IgD-negative memory B cell (primary cell): ENCODE data around the gene STYXL2. TPM values are rescaled to one million over a fixed set of nuclear protein-coding genes. Genes with fewer than 3 reads are reported as not detected.

Experiments used
- H3K27ac Mint-ChIP-seq, 3 donors: one replicate each; pipeline ENCODE4 v1.8.0; 2020 to 2022; ENCODE audit warnings: mild to moderate bottlenecking in 3 of 3, mixed read lengths in 3 of 3, moderate library complexity in 1 of 3
- H3K27me3 Mint-ChIP-seq: one replicate; pipeline ENCODE4 v1.8.0; 2021; ENCODE audit warnings: mixed read lengths
- H3K36me3 Mint-ChIP-seq: one replicate; pipeline ENCODE4 v1.8.0; 2020; ENCODE audit warnings: mild to moderate bottlenecking, mixed read lengths
- H3K4me1 Mint-ChIP-seq, 3 donors: one replicate each; pipeline ENCODE4 v1.8.0; 2020 to 2022; ENCODE audit warnings: mixed read lengths in 3 of 3, mild to moderate bottlenecking in 1 of 3
- H3K4me3 Mint-ChIP-seq, 4 donors: one replicate each; pipeline ENCODE4 v1.8.0; 2020 to 2022; ENCODE audit warnings: mild to moderate bottlenecking in 4 of 4, mixed read lengths in 4 of 4, moderate library complexity in 3 of 4
- H3K9me3 Mint-ChIP-seq, 3 donors: one replicate each; pipeline ENCODE4 v1.8.0; 2020 to 2021; ENCODE audit warnings: mixed read lengths in 3 of 3, mild to moderate bottlenecking in 1 of 3
- polyA plus RNA-seq: library from polyadenylated mRNA; unstranded; fragments of 300-500 nt; fragmentation: Illumina TruSeq; gene quantifications from one replicate; pipeline ENCODE4 v1.2.3, GENCODE V29; 2021

STYXL2 gene
- polyA plus RNA-seq, 1 donor from 2014 or later: not detected

DNA sequence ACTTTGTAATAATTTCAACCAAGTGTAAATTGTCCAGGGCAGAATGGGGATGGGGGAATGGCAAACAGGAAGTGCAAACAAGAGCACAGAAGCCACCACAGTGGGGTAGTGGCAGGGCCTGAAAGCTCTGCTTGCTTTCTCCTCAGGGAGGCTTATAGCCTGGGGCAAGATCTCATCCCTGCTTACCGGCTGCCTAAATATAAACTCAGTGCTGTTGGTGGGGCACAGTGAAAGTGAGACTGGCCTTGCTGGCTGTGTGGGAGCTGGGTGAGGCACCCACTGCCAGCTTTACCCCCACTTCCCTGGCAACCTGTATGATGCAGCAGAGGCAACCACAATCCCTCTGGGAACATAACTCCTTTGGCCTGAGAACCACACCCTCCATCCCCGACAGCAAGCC is 15.2 kb downstream of the STYXL2 start:
- H3K4me1 Mint-ChIP-seq: peaks cover 18 to 35% (median 23%) of the 10 kb centered on the region in 3 donors

DNA sequence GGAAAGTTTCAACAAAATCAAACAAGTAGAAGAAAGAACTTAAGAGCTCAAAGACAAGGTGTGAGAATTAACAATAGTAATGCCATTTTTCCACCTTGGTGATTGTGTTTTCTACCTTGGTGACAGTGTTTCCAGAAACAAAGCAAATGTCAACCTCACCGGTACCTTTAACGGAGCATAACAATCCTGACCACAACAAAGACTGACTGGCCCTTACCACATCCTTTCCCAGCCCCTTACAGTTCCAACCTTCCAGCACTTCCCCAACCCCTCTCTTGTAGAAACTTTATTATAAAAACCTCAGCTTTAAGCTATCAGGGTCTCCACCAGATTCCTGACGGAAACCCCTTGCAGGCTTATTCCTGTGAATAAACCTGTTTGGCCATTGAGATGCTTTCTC is 16.7 kb downstream of the STYXL2 start:
- Mint-ChIP-seq H3K36me3 (peaks cover 1% of the 10 kb centered on the region), H3K4me1 (peaks cover 12 to 33% (median 16%) of the 10 kb centered on the region in 3 donors), H3K4me3 (no peak overlapping the region), H3K27me3 (peaks cover 20% of the 10 kb centered on the region), H3K27ac (peak overlapping the region in 2 of 3 donors; percentile 1 to 18), H3K9me3 (peaks cover 0 to 13% (median 7%) of the 10 kb centered on the region in 3 donors)

More for the DNA sequence above, 15.2 kb downstream of the STYXL2 start:
- Mint-ChIP-seq H3K4me3 (no peak overlapping the region), H3K27ac (peak overlapping the region in 1 of 3 donors; percentile 83), H3K36me3 (peaks cover 1% of the 10 kb centered on the region), H3K9me3 (peaks cover 0 to 13% (median 7%) of the 10 kb centered on the region in 3 donors), H3K27me3 (peaks cover 27% of the 10 kb centered on the region)

DNA sequence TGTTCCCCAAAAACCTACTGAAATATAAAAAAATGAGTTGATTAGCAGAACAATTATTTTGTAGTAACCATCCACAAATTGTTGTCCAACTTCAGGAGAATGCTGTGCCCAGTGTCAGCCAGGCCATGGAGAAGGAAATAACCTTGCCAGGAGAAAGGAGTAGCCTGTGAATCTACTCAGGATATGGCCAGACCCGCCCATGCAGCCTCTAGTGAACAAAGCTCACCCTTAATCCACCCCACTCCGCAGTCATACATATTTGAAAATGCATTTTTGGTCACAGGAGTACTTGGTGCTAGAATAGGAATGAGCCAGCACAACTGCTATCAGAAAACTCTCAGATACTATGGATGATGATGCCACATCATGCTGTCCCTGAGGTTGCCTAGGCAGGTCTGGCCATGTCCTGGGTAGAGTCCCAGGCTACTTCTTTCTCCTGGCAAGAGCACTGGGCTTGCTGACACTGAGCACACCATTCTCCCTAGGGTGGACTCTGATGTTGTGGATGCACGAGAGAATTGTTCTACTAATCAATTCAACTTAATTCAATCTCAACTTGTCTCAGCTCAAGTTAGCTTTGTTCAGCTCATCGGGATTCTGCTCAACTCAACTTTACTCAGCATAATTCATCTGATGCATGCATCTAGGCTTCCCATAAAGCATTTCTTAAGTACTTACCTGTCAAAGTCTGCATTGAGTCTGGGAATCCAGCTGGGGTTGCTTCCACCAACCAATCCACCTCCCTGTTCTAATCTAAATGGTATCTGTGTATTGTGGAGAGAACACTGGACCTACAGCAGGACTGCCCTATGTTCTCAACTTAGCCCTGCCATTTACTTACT is 18.2 kb downstream of the STYXL2 start:
- H3K27me3 Mint-ChIP-seq: peaks cover 19% of the 10 kb centered on the region
- H3K4me1 Mint-ChIP-seq: peaks cover 9 to 29% (median 15%) of the 10 kb centered on the region in 3 donors
- no peak overlapping the region for H3K4me3 Mint-ChIP-seq
- H3K9me3 Mint-ChIP-seq: peaks cover 0 to 13% (median 7%) of the 10 kb centered on the region in 3 donors
- peaks cover 3% of the 10 kb centered on the region for H3K36me3 Mint-ChIP-seq
- H3K27ac Mint-ChIP-seq: no peak overlapping the region

DNA sequence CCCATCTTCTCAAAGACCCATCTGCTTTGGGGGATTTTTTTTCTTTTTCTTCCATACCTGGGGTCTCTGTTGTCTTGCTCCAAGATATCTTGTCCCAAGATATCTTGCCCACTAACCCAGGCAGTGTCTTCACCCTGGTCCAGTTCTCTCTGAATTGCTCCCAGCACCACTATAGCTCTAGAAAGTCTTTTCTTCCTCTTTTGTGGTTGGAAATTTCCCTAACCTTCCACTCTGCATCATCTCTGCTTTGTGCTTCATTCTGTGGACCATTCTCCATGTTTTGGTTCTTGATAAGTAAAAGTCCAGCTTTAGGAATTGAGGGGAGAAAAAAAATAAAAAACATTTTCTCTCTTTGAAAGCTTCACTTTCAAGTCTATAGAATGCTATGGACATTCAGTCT is 20.9 kb downstream of the STYXL2 start:
- Mint-ChIP-seq H3K4me3 (no peak overlapping the region), H3K36me3 (peaks cover 1% of the 10 kb centered on the region), H3K27ac (no peak overlapping the region), H3K4me1 (peaks cover 9 to 18% (median 11%) of the 10 kb centered on the region in 3 donors), H3K9me3 (peaks cover 0 to 13% (median 7%) of the 10 kb centered on the region in 3 donors), H3K27me3 (peaks cover 19% of the 10 kb centered on the region)

DNA sequence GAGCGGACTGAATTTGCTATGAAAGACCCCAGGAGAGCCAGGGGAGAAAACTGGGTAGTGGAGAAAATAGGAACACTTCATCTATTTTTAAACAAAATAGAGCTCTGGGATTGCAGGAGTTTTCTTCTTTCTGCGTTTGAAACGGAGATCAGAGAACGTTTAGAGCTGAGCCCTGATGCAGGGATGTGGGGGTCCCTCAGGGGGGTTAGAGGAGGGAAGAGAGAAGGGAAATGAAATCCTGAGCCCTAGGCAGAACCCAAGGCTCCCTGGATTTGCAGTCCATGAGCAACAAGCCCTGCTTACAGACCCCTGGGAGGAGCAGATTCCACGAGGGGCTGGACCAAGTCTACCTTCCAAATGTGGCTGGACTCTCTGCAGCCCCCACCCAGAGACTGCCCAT is 21.8 kb downstream of the STYXL2 start:
- Mint-ChIP-seq H3K4me1 (peaks cover 5 to 12% (median 9%) of the 10 kb centered on the region in 3 donors), H3K27me3 (peaks cover 16% of the 10 kb centered on the region), H3K4me3 (no peak overlapping the region), H3K9me3 (peaks cover 0 to 5% (median 2%) of the 10 kb centered on the region in 3 donors), H3K36me3 (peaks cover 1% of the 10 kb centered on the region), H3K27ac (no peak overlapping the region)

DNA sequence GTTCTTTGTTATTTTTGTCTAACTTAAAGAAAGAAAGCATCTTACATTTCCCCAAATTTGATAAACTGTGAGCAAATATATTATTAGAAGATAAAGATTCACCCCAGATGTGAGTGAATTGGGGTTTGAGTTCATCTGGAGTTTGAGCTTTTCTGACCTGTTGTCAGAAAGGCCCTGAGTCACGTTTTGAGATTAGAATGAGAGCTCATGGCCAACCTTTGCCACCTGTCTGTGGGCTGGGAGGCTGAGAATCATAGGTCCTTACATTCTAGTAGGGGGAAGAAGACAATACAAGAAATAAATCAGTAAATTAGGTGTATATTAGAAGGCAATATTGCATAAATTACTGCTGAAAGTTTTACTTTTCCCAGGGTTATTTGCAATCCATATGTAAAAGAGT is 22.3 kb downstream of the STYXL2 start:
- H3K36me3 Mint-ChIP-seq: peaks cover 1% of the 10 kb centered on the region
- H3K27me3 Mint-ChIP-seq: peaks cover 20% of the 10 kb centered on the region
- peaks cover 3 to 9% (median 9%) of the 10 kb centered on the region in 3 donors for H3K4me1 Mint-ChIP-seq
- no peak overlapping the region for H3K4me3 Mint-ChIP-seq
- H3K27ac Mint-ChIP-seq: no peak overlapping the region
- H3K9me3 Mint-ChIP-seq: peaks cover 0 to 2% (median under 1%) of the 10 kb centered on the region in 3 donors

DNA sequence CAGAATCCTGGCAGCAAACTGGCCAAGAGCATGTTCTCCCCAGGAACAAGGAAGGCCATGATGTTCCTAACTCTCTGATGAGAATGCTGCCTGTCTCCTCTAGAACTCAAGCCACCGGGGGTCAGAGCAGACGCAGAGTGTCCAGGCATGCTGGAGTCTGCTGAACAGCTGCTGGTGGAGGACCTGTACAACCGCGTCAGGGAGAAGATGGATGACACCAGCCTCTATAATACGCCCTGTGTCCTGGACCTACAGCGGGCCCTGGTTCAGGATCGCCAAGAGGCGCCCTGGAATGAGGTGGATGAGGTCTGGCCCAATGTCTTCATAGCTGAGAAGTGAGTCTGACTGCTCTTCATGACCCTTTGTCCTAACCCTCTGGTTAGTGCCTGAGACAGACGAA is 23.4 kb downstream of the STYXL2 start:
- peaks cover 3 to 11% (median 9%) of the 10 kb centered on the region in 3 donors for H3K4me1 Mint-ChIP-seq
- H3K9me3 Mint-ChIP-seq: peaks cover 0 to 2% (median 0%) of the 10 kb centered on the region in 3 donors
- no peak overlapping the region for H3K27ac Mint-ChIP-seq
- peaks cover 1% of the 10 kb centered on the region for H3K36me3 Mint-ChIP-seq
- H3K27me3 Mint-ChIP-seq: peaks cover 26% of the 10 kb centered on the region
- no peak overlapping the region for H3K4me3 Mint-ChIP-seq

DNA sequence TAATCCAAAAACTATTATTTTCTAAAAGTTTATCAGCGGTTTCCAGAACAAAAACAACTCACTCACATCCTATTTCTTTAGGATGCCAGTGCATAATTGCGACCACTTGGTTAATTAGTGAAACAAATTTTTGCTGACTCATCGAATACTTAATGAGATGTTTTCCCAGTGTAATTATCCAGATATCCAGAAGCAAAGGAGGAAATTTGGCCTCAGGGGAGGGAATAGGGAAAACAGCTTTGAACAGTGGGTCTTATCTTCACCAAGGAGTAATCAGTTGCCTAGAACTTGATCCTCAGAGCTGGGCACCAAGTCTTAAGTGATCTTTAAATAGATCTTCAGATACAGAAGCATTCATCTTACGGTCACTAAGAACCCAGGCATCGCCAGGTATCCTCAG is 24.3 kb downstream of the STYXL2 start:
- Mint-ChIP-seq H3K27me3 (peaks cover 27% of the 10 kb centered on the region), H3K27ac (no peak overlapping the region), H3K36me3 (peaks cover 1% of the 10 kb centered on the region), H3K9me3 (peaks cover 0 to under 1% (median 0%) of the 10 kb centered on the region in 3 donors), H3K4me3 (no peak overlapping the region), H3K4me1 (peaks cover 3 to 11% (median 9%) of the 10 kb centered on the region in 3 donors)

DNA sequence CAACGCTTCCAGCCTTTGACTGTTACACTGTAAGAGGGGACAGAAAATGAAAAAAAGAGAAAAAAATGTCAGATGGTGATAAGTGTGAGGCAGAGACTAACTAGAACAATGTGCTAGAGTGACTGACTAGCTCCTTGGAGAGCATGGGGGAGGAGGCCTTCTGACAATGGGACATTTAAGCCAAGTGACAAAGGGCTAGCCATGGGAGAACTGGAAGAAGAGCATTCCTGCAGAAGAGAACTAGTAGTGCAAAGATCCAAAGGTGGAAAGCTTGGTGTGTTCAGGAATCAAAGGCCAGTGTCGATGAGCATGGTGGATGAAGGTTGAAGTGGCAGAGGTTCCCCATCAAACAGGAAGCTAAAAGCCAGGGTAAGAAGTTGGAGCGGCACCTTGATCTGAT is 25.8 kb downstream of the STYXL2 start:
- no peaks in the 10 kb centered on the region for H3K9me3 Mint-ChIP-seq
- no peak overlapping the region for H3K27ac Mint-ChIP-seq
- peaks cover 27% of the 10 kb centered on the region for H3K27me3 Mint-ChIP-seq
- no peak overlapping the region for H3K4me3 Mint-ChIP-seq
- peaks cover 2 to 8% (median 6%) of the 10 kb centered on the region in 3 donors for H3K4me1 Mint-ChIP-seq
- peaks cover 1% of the 10 kb centered on the region for H3K36me3 Mint-ChIP-seq

DNA sequence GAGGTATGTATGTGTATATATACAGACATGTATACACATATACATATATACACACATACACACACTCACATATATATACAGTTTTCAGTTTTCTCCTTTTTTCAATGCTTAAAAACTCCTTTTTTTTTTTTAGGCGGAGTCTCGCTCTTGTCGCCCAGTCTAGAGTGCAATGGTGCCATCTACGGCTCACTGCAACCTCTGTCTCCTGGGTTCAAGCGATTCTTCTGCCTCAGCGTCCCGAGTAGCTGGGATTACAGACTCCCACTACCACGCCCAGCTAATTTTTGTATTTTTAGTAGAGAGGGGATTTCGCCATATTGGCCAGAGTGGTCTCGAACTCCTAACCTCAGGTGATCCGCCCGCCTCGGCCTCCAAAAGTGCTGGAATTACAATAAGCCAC is 27.0 kb downstream of the STYXL2 start:
- Mint-ChIP-seq H3K27ac (no peak overlapping the region), H3K4me3 (peak overlapping the region in 3 of 4 donors; percentile 9 to 76 (median 65)), H3K4me1 (peaks cover 0 to 2% (median 0%) of the 10 kb centered on the region in 3 donors), H3K36me3 (peaks cover 1% of the 10 kb centered on the region), H3K27me3 (peaks cover 24% of the 10 kb centered on the region), H3K9me3 (no peaks in the 10 kb centered on the region)

DNA sequence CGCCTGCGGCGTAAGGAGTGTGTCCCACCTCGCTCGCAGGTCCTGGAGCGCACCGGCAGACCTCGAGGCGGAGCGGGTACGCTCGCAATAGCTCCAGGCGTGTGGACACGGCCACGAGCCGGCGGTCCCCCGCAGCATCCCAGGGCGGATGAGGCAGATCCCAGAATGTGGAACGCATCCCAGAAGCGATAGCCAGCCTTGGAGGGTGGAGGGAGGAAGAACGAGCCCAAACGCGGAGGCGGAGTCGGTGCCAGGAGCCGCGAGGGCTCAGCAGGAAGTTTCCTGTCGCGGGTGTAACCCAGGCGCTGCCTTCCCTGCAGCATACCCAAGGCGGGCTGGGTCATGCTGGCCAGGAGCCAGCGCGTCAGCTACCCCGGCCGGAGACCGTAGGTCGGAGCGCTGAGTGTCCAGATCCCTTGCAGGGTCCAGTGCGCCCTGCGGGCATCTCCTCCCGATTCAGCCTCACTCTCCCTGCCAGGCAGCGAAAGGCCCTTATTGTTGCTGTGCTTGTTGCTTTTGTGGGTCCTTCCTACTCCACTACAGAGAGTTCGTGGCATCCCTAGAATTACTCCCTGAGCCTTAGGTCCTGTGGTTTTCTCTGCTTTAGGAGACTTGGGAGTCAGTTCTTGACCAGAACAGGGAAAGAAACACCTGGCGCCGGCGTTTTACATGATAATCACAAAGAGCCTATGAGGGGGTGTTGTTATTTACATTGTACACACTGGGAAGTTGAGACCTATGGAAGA is 27.7 kb downstream of the STYXL2 start:
- Mint-ChIP-seq H3K4me3 (peak overlapping the region in 3 of 4 donors; percentile 63 to 76 (median 70)), H3K9me3 (no peaks in the 10 kb centered on the region), H3K27ac (no peak overlapping the region), H3K4me1 (peaks cover 0 to 2% (median 0%) of the 10 kb centered on the region in 3 donors), H3K36me3 (no peaks in the 10 kb centered on the region), H3K27me3 (peaks cover 25% of the 10 kb centered on the region)

DNA sequence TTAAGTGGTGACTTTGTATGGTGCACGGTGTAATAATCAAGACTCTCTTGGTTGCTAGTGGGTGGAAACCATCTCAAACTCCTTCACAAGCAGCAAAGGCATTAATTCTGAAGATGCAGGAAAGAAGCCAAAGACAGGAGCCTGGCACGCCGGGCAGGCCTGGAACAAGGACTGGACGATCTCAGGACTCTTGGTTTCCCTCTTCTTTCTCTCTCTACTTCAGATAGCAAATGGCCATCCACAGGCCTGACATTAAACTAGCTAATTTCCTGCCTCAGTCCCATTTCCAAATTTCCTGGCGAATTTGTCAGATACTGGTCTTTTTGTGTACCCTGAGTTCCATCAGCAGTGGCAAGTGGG is 28.2 kb downstream of the STYXL2 start:
- peak overlapping the region in 2 of 4 donors; percentile 44 to 70 for H3K4me3 Mint-ChIP-seq
- H3K4me1 Mint-ChIP-seq: peaks cover 0 to 2% (median 0%) of the 10 kb centered on the region in 3 donors
- no peaks in the 10 kb centered on the region for H3K36me3 Mint-ChIP-seq
- peaks cover 28% of the 10 kb centered on the region for H3K27me3 Mint-ChIP-seq
- no peak overlapping the region for H3K27ac Mint-ChIP-seq
- H3K9me3 Mint-ChIP-seq: no peaks in the 10 kb centered on the region

DNA sequence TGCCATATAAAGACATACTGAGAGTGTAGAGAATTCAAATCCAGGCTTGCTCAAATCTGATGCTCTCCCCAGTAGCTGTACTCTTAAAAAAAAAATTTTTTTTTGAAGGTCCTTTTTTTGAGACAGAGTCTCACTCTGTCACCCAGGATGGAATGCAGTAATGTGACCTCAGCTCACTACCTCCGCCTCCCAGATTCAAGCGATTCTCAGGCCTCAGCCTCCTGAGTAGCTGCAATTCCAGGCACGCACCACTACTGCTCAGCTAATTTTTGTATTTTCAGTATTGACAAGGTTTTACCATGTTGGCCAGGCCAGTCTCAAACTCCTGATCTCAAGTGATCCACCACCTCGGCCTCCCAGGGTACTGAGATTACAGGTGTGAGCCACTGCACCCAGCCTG is 28.7 kb downstream of the STYXL2 start:
- Mint-ChIP-seq H3K27me3 (peaks cover 30% of the 10 kb centered on the region), H3K36me3 (no peaks in the 10 kb centered on the region), H3K4me3 (no peak overlapping the region), H3K9me3 (no peaks in the 10 kb centered on the region), H3K4me1 (peaks cover 0 to 2% (median 0%) of the 10 kb centered on the region in 3 donors), H3K27ac (no peak overlapping the region)

DNA sequence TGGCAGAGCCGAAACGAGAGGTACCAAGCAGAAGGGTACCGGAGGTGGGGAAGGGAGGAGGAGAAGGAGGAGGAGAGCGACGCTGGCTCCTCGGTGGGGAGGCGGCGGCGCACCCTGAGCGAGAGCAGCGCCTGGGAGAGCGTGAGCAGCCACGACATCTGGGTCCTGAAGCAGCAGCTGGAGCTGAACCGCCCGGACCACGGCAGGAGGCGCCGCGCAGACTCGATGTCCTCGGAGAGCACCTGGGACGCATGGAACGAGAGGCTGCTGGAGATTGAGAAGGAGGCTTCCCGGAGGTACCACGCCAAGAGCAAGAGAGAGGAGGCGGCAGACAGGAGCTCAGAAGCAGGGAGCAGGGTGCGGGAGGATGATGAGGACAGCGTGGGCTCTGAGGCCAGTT is 32.4 kb downstream of the STYXL2 start:
- no peak overlapping the region for H3K4me3 Mint-ChIP-seq
- H3K36me3 Mint-ChIP-seq: no peaks in the 10 kb centered on the region
- peak overlapping the region in 1 of 3 donors; percentile 90 for H3K27ac Mint-ChIP-seq
- H3K9me3 Mint-ChIP-seq: no peaks in the 10 kb centered on the region
- peaks cover 32% of the 10 kb centered on the region for H3K27me3 Mint-ChIP-seq
- peaks cover 0 to under 1% (median 0%) of the 10 kb centered on the region in 3 donors for H3K4me1 Mint-ChIP-seq

DNA sequence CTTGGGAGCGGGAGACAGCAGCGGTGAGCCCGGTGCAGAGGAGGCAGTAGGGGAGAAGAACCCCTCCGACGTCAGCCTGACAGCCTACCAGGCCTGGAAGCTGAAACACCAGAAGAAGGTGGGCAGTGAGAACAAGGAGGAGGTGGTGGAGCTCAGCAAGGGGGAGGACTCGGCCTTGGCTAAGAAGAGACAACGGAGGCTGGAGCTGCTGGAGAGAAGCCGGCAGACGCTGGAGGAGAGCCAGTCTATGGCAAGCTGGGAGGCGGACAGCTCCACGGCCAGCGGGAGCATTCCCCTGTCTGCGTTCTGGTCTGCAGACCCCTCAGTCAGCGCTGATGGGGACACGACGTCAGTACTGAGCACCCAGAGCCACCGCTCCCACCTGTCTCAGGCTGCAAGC is 32.9 kb downstream of the STYXL2 start:
- Mint-ChIP-seq H3K4me3 (no peak overlapping the region), H3K9me3 (no peaks in the 10 kb centered on the region), H3K4me1 (no peaks in the 10 kb centered on the region), H3K27ac (peak overlapping the region in 1 of 3 donors; percentile 90), H3K27me3 (peaks cover 33% of the 10 kb centered on the region), H3K36me3 (no peaks in the 10 kb centered on the region)
